Measurements from ENCODE around the gene EVA1C. TPM values are rescaled to one million over a fixed set of nuclear protein-coding genes. Genes with fewer than 3 reads are reported as not detected.

Gene EVA1C
- total and polyA plus RNA-seq, 2 experiments from 2014 or later, result 4.6 to 6.9 TPM

DNA sequence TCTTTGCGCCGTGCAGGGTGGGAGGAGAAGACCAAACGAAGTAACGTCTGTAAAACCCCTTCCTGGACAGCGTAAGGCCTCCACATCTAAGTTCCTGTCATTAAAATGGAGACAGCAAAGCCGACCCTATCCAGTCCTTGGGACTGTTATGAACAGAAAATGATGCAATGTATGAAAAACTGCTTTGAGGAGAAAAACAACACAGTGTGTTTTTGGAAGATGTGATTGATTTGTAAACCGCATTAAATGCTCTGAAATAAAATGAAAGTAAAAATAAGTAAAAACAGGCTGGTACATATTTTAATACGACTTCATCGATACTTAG, 18.9 kb upstream of the EVA1C start:
- Histone ChIP-seq H4K20me1 (replicated peaks; ENCODE audit: insufficient read depth) (peaks cover 36% of the 10 kb centered on the region), H3F3A (replicated peaks; ENCODE audit: low read depth) (no peaks in the 10 kb centered on the region), H3K4me3 (peak overlapping the region; percentile 98), H3K79me2 (replicated peaks; ENCODE audit: insufficient read depth) (peaks cover 39% of the 10 kb centered on the region), H3K4me1 (ENCODE audit: insufficient read depth) (peaks cover 24% of the 10 kb centered on the region), H3K36me3 (ENCODE audit: insufficient read depth) (0 out of 2 replicates have a peak, but pooled peaks cover 10% of the 10 kb centered on the region), H3K27me3 (ENCODE audit: insufficient read depth) (no peaks in the 10 kb centered on the region), H3K27ac (ENCODE audit: low read depth) (no peak overlapping the region), H3K9me2 (ENCODE audit: insufficient read depth) (peaks cover 9% of the 10 kb centered on the region; the same call in 1 of the 2 replicates), H2AFZ (no peak overlapping the region), H3K4me2 (peak overlapping the region; percentile 98; the same call in 1 of the 2 replicates)
- peaks cover 3% of the 10 kb centered on the region for H3K27me3 Mint-ChIP-seq (ENCODE audit: insufficient read depth, low read depth, poor library complexity)
- H3K4me1 Mint-ChIP-seq, result peaks cover 22% of the 10 kb centered on the region
- ATAC-seq (no peak), DNase-seq (ENCODE audit: low spot score) (no peak)
- peak overlapping the region; percentile 85; the same call in 1 of the 2 replicates for H3K27ac Mint-ChIP-seq
- TF ChIP-seq EZH2 (IDR thresholded peaks at IDR 0.05; ENCODE audit: low read depth, unreplicated experiment), result no peak
- TF ChIP-seq ZNF331 (CRISPR knock-in tag; IDR thresholded peaks at IDR 0.05; ENCODE audit: low read depth), result no peak
- no peak for TF ChIP-seq NANOG (IDR thresholded peaks at IDR 0.05; ENCODE audit: borderline replicate concordance)
- TF ChIP-seq, protein P1, sequence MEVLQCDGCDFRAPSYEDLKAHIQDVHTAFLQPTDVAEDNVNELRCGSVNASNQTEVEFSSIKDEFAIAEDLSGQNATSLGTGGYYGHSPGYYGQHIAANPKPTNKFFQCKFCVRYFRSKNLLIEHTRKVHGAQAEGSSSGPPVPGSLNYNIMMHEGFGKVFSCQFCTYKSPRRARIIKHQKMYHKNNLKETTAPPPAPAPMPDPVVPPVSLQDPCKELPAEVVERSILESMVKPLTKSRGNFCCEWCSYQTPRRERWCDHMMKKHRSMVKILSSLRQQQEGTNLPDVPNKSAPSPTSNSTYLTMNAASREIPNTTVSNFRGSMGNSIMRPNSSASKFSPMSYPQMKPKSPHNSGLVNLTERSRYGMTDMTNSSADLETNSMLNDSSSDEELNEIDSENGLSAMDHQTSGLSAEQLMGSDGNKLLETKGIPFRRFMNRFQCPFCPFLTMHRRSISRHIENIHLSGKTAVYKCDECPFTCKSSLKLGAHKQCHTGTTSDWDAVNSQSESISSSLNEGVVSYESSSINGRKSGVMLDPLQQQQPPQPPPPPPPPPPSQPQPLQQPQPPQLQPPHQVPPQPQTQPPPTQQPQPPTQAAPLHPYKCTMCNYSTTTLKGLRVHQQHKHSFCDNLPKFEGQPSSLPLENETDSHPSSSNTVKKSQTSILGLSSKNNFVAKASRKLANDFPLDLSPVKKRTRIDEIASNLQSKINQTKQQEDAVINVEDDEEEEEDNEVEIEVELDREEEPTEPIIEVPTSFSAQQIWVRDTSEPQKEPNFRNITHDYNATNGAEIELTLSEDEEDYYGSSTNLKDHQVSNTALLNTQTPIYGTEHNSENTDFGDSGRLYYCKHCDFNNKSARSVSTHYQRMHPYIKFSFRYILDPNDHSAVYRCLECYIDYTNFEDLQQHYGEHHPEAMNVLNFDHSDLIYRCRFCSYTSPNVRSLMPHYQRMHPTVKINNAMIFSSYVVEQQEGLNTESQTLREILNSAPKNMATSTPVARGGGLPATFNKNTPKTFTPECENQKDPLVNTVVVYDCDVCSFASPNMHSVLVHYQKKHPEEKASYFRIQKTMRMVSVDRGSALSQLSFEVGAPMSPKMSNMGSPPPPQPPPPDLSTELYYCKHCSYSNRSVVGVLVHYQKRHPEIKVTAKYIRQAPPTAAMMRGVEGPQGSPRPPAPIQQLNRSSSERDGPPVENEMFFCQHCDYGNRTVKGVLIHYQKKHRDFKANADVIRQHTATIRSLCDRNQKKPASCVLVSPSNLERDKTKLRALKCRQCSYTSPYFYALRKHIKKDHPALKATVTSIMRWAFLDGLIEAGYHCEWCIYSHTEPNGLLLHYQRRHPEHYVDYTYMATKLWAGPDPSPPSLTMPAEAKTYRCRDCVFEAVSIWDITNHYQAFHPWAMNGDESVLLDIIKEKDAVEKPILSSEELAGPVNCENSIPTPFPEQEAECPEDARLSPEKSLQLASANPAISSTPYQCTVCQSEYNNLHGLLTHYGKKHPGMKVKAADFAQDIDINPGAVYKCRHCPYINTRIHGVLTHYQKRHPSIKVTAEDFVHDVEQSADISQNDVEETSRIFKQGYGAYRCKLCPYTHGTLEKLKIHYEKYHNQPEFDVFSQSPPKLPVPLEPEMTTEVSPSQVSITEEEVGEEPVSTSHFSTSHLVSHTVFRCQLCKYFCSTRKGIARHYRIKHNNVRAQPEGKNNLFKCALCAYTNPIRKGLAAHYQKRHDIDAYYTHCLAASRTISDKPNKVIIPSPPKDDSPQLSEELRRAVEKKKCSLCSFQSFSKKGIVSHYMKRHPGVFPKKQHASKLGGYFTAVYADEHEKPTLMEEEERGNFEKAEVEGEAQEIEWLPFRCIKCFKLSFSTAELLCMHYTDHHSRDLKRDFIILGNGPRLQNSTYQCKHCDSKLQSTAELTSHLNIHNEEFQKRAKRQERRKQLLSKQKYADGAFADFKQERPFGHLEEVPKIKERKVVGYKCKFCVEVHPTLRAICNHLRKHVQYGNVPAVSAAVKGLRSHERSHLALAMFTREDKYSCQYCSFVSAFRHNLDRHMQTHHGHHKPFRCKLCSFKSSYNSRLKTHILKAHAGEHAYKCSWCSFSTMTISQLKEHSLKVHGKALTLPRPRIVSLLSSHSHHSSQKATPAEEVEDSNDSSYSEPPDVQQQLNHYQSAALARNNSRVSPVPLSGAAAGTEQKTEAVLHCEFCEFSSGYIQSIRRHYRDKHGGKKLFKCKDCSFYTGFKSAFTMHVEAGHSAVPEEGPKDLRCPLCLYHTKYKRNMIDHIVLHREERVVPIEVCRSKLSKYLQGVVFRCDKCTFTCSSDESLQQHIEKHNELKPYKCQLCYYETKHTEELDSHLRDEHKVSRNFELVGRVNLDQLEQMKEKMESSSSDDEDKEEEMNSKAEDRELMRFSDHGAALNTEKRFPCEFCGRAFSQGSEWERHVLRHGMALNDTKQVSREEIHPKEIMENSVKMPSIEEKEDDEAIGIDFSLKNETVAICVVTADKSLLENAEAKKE (CRISPR knock-in tag; IDR thresholded peaks at IDR 0.05), result no peak
- TF ChIP-seq STAT1 (IDR thresholded peaks at IDR 0.05; ENCODE audit: unreplicated experiment), result no peak
- no peak for TF ChIP-seq JUNB (IDR thresholded peaks at IDR 0.05; ENCODE audit: unreplicated experiment)
- TF ChIP-seq ZNF114 (CRISPR knock-in tag; IDR thresholded peaks at IDR 0.05), result no peak
- no peak for TF ChIP-seq EZH2phosphoT487 (IDR thresholded peaks at IDR 0.05; ENCODE audit: unreplicated experiment)
- peaks cover 13% of the 10 kb centered on the region; the same call in 2 of the 3 replicates for H3K36me3 Mint-ChIP-seq (ENCODE audit: low read depth)
- H3K9me3 Mint-ChIP-seq, result peaks cover 20% of the 10 kb centered on the region
- H3K4me3 Mint-ChIP-seq, result peak overlapping the region; percentile 94
